Activated CD4-positive, CD25-positive, alpha-beta regulatory T cell (primary cell): ENCODE measurements around the gene SMDT1.
"Not testable (repeated sequence)": the region's sequence is repeated elsewhere in the genome, so short reads cannot be mapped to it uniquely, and the experiment has no call there.

Experiments
- DNase-seq, 4 experiments: peaks; one replicate each; lab custom pipeline; 2025; lab: John Stamatoyannopoulos, UW

Gene SMDT1

GRCh38 chr22:42070517-42071422 is 8.7 kb upstream of the SMDT1 start, which contains the start of gene NAGA:
TSS of gene NAGA (minus strand) at chr22:42070812. CDS start at chr22:42070297, 515 bp downstream.
- peak; percentile 78 to 83 (median 81) for DNase-seq

GRCh38 chr22:42071508-42071907 is 8.0 kb upstream of the SMDT1 start:
- not testable (repeated sequence) for DNase-seq

- no peak for DNase-seq
These were observed 6.7 kb upstream of the SMDT1 start for GRCh38 chr22:42072606-42073330.

- no peak for DNase-seq
These were observed 5.9 kb upstream of the SMDT1 start for GRCh38 chr22:42073621-42074041.

- DNase-seq: peak; percentile 23 to 45 (median 36)
These were observed 5.2 kb upstream of the SMDT1 start, which contains the start of gene PHETA2 for GRCh38 chr22:42074132-42074811. TSS of gene PHETA2 (plus strand) at chr22:42074248. CDS start at chr22:42077294, 3,046 bp downstream.

- no peak for DNase-seq
These were observed 4.4 kb upstream of the SMDT1 start for GRCh38 chr22:42074846-42075676.

GRCh38 chr22:42076764-42077485 is 2.6 kb upstream of the SMDT1 start:
- no peak for DNase-seq

GRCh38 chr22:42077486-42078125 is 1.9 kb upstream of the SMDT1 start:
- DNase-seq: no peak

- no peak for DNase-seq
These were observed 806 bp upstream of the SMDT1 start for GRCh38 chr22:42078469-42079318.

- no peak for DNase-seq
These were observed 787 bp downstream of the SMDT1 start for GRCh38 chr22:42080287-42080686.

- DNase-seq: no peak
These were observed 3.6 kb downstream of the SMDT1 start for GRCh38 chr22:42083119-42083518.

- DNase-seq: no peak
These were observed 5.4 kb downstream of the SMDT1 start for GRCh38 chr22:42084874-42085273.

GRCh38 chr22:42086051-42086450 is 6.6 kb downstream of the SMDT1 start:
- no peak for DNase-seq

- DNase-seq: peak; percentile 94 to 97 (median 96)
These were observed 11.3 kb downstream of the SMDT1 start, which contains the start of gene NDUFA6 for GRCh38 chr22:42090596-42091454. TSS of gene NDUFA6 (minus strand) at chr22:42090772. CDS start at chr22:42090744, 28 bp downstream.

- no peak for DNase-seq
These were observed 11.9 kb downstream of the SMDT1 start for GRCh38 chr22:42091455-42091782.

GRCh38 chr22:42101199-42101598 is 21.7 kb downstream of the SMDT1 start:
- DNase-seq: no peak

GRCh38 chr22:42104332-42104860 is 24.9 kb downstream of the SMDT1 start:
- not testable (repeated sequence) for DNase-seq

- no peak for DNase-seq
These were observed 29.3 kb downstream of the SMDT1 start for GRCh38 chr22:42108848-42109247.
